Ascending aorta (tissue), 2 donors: ENCODE measurements around the gene AADAC. TPM values are rescaled to one million over a fixed set of nuclear protein-coding genes. Genes with fewer than 3 reads are reported as not detected.

Experiments used
- DNase-seq, 2 donors: peaks; one replicate each; pipeline ENCODE4 v3.0.0-alpha.2; 2019; ENCODE audit warnings: low spot score in 2 of 2
- H3K27ac ChIP-seq, 2 donors: fragments of 200-600 bp; sonication (generic); one replicate each; pipeline ENCODE4 v1.5.1; 2016 to 2017; ENCODE audit warnings: mild to moderate bottlenecking in 1 of 2
- H3K27me3 ChIP-seq: fragments of 200-600 bp; sonication (generic); one replicate; pipeline ENCODE4 v1.5.1; 2017
- H3K36me3 ChIP-seq, 2 donors: fragments of 200-600 bp; sonication (generic); one replicate each; pipeline ENCODE4 v1.5.1; 2016
- H3K4me1 ChIP-seq, 2 donors: fragments of 200-600 bp; sonication (generic); one replicate each; pipeline ENCODE4 v1.5.1; 2016 to 2017; ENCODE audit warnings: mild to moderate bottlenecking in 1 of 2
- H3K4me3 ChIP-seq, 2 donors: fragments of 200-600 bp; sonication (generic); one replicate each; pipeline ENCODE4 v1.5.1; 2016 to 2017; ENCODE audit warnings: mild to moderate bottlenecking in 1 of 2
- H3K9me3 ChIP-seq, 2 donors: fragments of 200-600 bp; sonication (generic); one replicate each; pipeline ENCODE4 v1.5.1; 2016
- CTCF ChIP-seq, 3 experiments: fragments of 200-600 bp in 2 of 3; fragments of 450-650 bp in 1 of 3; sonication (generic) in 2 of 3; IDR thresholded peaks; one replicate each; pipeline ENCODE4 v1.5.1; 2016 to 2019; ENCODE audit warnings: antibody characterized with exemption in 3 of 3, mild to moderate bottlenecking in 1 of 3, moderate library complexity in 1 of 3
- intact Hi-C: fragments of 100-400 bp; cut with DNase I; formaldehyde crosslinking; loops from one replicate; pipeline ENCODE4 v1.15.1; 2023
- total RNA-seq: library from RNA; depleted of rRNA; stranded (reverse); fragments of >200 nt; gene quantifications from one replicate; pipeline ENCODE4 v1.1.0, GENCODE V29; 2016

The AADAC gene
- total RNA-seq, 1 donor from 2014 or later = 1.2 TPM

GRCh38 chr3:151856641-151857040 is 42.7 kb downstream of the AADAC start:
- no peaks in the 10 kb centered on the region for H3K27me3 ChIP-seq
- no peaks in the 10 kb centered on the region for H3K4me1 ChIP-seq
- no peak for DNase-seq
- no peak overlapping the region for H3K4me3 ChIP-seq
- H3K36me3 ChIP-seq = no peaks in the 10 kb centered on the region
- H3K9me3 ChIP-seq = no peaks in the 10 kb centered on the region
- TF ChIP-seq CTCF (IDR thresholded peaks at IDR 0.05) = no peak
- no peak overlapping the region for H3K27ac ChIP-seq
- intact Hi-C loops = no loop called here

- no peak for DNase-seq
- H3K9me3 ChIP-seq = no peaks in the 10 kb centered on the region
- intact Hi-C loops = no loop called here
- no peaks in the 10 kb centered on the region for H3K27me3 ChIP-seq
- H3K27ac ChIP-seq = no peak overlapping the region
- no peak overlapping the region for H3K4me3 ChIP-seq
- no peak for TF ChIP-seq CTCF (IDR thresholded peaks at IDR 0.05)
- no peaks in the 10 kb centered on the region for H3K36me3 ChIP-seq
- H3K4me1 ChIP-seq = no peaks in the 10 kb centered on the region
Measured at GRCh38 chr3:151859233-151859673, 45.3 kb downstream of the AADAC start.

- no peaks in the 10 kb centered on the region for H3K9me3 ChIP-seq
- no peak overlapping the region for H3K27ac ChIP-seq
- H3K4me3 ChIP-seq = no peak overlapping the region
- no peaks in the 10 kb centered on the region for H3K27me3 ChIP-seq
- no peaks in the 10 kb centered on the region for H3K36me3 ChIP-seq
- intact Hi-C loops = no loop called here
- no peak for DNase-seq
- TF ChIP-seq CTCF (IDR thresholded peaks at IDR 0.05) = no peak
- no peaks in the 10 kb centered on the region for H3K4me1 ChIP-seq
Measured at GRCh38 chr3:151859905-151860304, 46.0 kb downstream of the AADAC start.

- DNase-seq = no peak
- Histone ChIP-seq H3K4me3 (no peak overlapping the region), H3K27ac (no peak overlapping the region), H3K9me3 (no peaks in the 10 kb centered on the region), H3K36me3 (no peaks in the 10 kb centered on the region), H3K4me1 (no peaks in the 10 kb centered on the region), H3K27me3 (no peaks in the 10 kb centered on the region)
- intact Hi-C loops = no loop called here
- no peak for TF ChIP-seq CTCF (IDR thresholded peaks at IDR 0.05)
Measured at GRCh38 chr3:151863611-151864010, 49.7 kb downstream of the AADAC start.

GRCh38 chr3:151864423-151865101 is 50.6 kb downstream of the AADAC start:
- Histone ChIP-seq H3K4me3 (no peak overlapping the region), H3K27me3 (no peaks in the 10 kb centered on the region), H3K4me1 (no peaks in the 10 kb centered on the region), H3K36me3 (no peaks in the 10 kb centered on the region), H3K27ac (no peak overlapping the region), H3K9me3 (no peaks in the 10 kb centered on the region)
- no peak for DNase-seq
- no peak for TF ChIP-seq CTCF (IDR thresholded peaks at IDR 0.05)
- intact Hi-C loops = loop anchor here (5.0 kb wide), 1 partner anchor 38 kb away; no protein-coding TSS in a partner anchor
